ENCODE results near the gene CGB2. TPM values are rescaled to one million over a fixed set of nuclear protein-coding genes. Genes with fewer than 3 reads are reported as not detected.
"Not testable (repeated sequence)": the region's sequence is repeated elsewhere in the genome, so short reads cannot be mapped to it uniquely, and the experiment has no call there.

CGB2 gene
- total and polyA plus RNA-seq, 12 donors, result not detected

GRCh38 chr19:49025599-49025998 lies 6.1 kb upstream of the CGB2 start:
- intact Hi-C loops (cut with DNase I); H3K9me3 ChIP-seq (replicated peaks in 1 of 3); H3K27ac ChIP-seq; H3K36me3 ChIP-seq (replicated peaks in 1 of 2); H3K27me3 ChIP-seq; H3K4me3 ChIP-seq; H3K4me1 ChIP-seq (replicated peaks in 1 of 2); DNase-seq: not testable (repeated sequence)
- 76 to 82% (median 77%) methylated on average over 10 to 23 of the region's 23 CpGs; no CpG with 5 or more reads in 1 of the 4 donors for WGBS, 4 donors

GRCh38 chr19:49028686-49029085 lies 3.0 kb upstream of the CGB2 start:
- 58 to 83% (median 80%) methylated on average over 2 to 9 of the region's 9 CpGs for WGBS, 4 donors
- H3K4me3 ChIP-seq; intact Hi-C loops (cut with DNase I); H3K4me1 ChIP-seq (replicated peaks in 1 of 2); DNase-seq; H3K36me3 ChIP-seq (replicated peaks in 1 of 2); H3K27ac ChIP-seq; H3K27me3 ChIP-seq; H3K9me3 ChIP-seq (replicated peaks in 1 of 3): not testable (repeated sequence)

GRCh38 chr19:49029749-49030148 lies 1.9 kb upstream of the CGB2 start:
- H3K27ac ChIP-seq; H3K4me1 ChIP-seq (replicated peaks in 1 of 2); H3K4me3 ChIP-seq; H3K36me3 ChIP-seq (replicated peaks in 1 of 2); intact Hi-C loops (cut with DNase I); DNase-seq; H3K9me3 ChIP-seq (replicated peaks in 1 of 3); H3K27me3 ChIP-seq: not testable (repeated sequence)
- 81 to 93% (median 84%) methylated on average over 3 to 14 of the region's 14 CpGs for WGBS, 4 donors

- DNase-seq; H3K4me3 ChIP-seq; H3K27me3 ChIP-seq; H3K27ac ChIP-seq; H3K36me3 ChIP-seq (replicated peaks in 1 of 2); H3K4me1 ChIP-seq (replicated peaks in 1 of 2); intact Hi-C loops (cut with DNase I); H3K9me3 ChIP-seq (replicated peaks in 1 of 3): not testable (repeated sequence)
- WGBS, 4 donors, result 93 to 100% (median 94%) methylated on average over 1 to 6 of the region's 8 CpGs
Observed at GRCh38 chr19:49030323-49030722, 1.4 kb upstream of the CGB2 start.

- TF ChIP-seq CTCF (IDR thresholded peaks at IDR 0.05), result peak in 2 of 6 experiments; percentile 17 to 26
- H3K36me3 ChIP-seq (replicated peaks in 1 of 2); H3K27me3 ChIP-seq; H3K9me3 ChIP-seq (replicated peaks in 1 of 3); H3K4me3 ChIP-seq; DNase-seq; H3K4me1 ChIP-seq (replicated peaks in 1 of 2); H3K27ac ChIP-seq; intact Hi-C loops (cut with DNase I): not testable (repeated sequence)
- WGBS, 4 donors, result 43 to 62% (median 55%) methylated on average over 10 to 18 of the region's 18 CpGs
Observed at GRCh38 chr19:49036815-49037214, 5.1 kb downstream of the CGB2 start, which contains the start of gene CGB1. TSS of gene CGB1 (minus strand) at chr19:49036895. CDS start at chr19:49036711, 184 bp downstream.

- H3K27me3 ChIP-seq; DNase-seq; intact Hi-C loops (cut with DNase I); H3K4me1 ChIP-seq (replicated peaks in 1 of 2); H3K4me3 ChIP-seq; H3K36me3 ChIP-seq (replicated peaks in 1 of 2); H3K27ac ChIP-seq; H3K9me3 ChIP-seq (replicated peaks in 1 of 3): not testable (repeated sequence)
- 72 to 93% (median 92%) methylated on average over 3 to 7 of the region's 8 CpGs for WGBS, 4 donors
Observed at GRCh38 chr19:49038111-49038510, 6.4 kb downstream of the CGB2 start.

- H3K4me3 ChIP-seq; H3K4me1 ChIP-seq (replicated peaks in 1 of 2); intact Hi-C loops (cut with DNase I); DNase-seq; H3K27me3 ChIP-seq; H3K9me3 ChIP-seq (replicated peaks in 1 of 3); H3K36me3 ChIP-seq (replicated peaks in 1 of 2); H3K27ac ChIP-seq: not testable (repeated sequence)
- WGBS, 4 donors, result 80 to 89% (median 82%) methylated on average over 13 to 26 of the region's 26 CpGs
Observed at GRCh38 chr19:49038557-49039276, 7.0 kb downstream of the CGB2 start.

- H3K36me3 ChIP-seq (replicated peaks in 1 of 2); intact Hi-C loops (cut with DNase I); H3K9me3 ChIP-seq (replicated peaks in 1 of 3); H3K4me1 ChIP-seq (replicated peaks in 1 of 2); H3K27ac ChIP-seq; H3K27me3 ChIP-seq; H3K4me3 ChIP-seq; DNase-seq: not testable (repeated sequence)
- 56 to 71% (median 69%) methylated on average over 5 to 9 of the region's 9 CpGs for WGBS, 4 donors
Observed at GRCh38 chr19:49039736-49040135, 8.0 kb downstream of the CGB2 start.
